ENCODE data around the gene EXOC4.

The EXOC4 gene

GRCh38 chr7:133570321-133570720, 317.4 kb downstream of the EXOC4 start:
- Histone ChIP-seq H3K27ac (ENCODE audit: extremely low read depth, low read depth, low read length) (no peak overlapping the region), H3K4me3 (ENCODE audit: low read depth, low read length) (no peak overlapping the region), H3K36me3 (ENCODE audit: control insufficient read depth in 2 of 2, insufficient read depth in 1 of 2, low read length in 2 of 2) (no peaks in the 10 kb centered on the region), H3K4me1 (ENCODE audit: control insufficient read depth, insufficient read depth, low read length) (peaks cover 9% of the 10 kb centered on the region), H3K9me3 (ENCODE audit: control insufficient read depth, insufficient read depth, low read depth, low read length) (no peaks in the 10 kb centered on the region)
- ChIA-PET POLR2A (no interaction called here), CTCF (no interaction called here)
- peak; percentile 59; the same call in 1 of the 2 replicates for TF ChIP-seq ZBTB17 (tag by site-specific recombination; IDR thresholded peaks at IDR 0.05)
- no peak for TF ChIP-seq ZNF785 (tag by site-specific recombination; IDR thresholded peaks at IDR 0.05)
- TF ChIP-seq ZNF560 (tag by site-specific recombination; IDR thresholded peaks at IDR 0.05; ENCODE audit: borderline replicate concordance) = no peak

GRCh38 chr7:133571076-133571475, 318.2 kb downstream of the EXOC4 start:
- Histone ChIP-seq H3K36me3 (ENCODE audit: control insufficient read depth in 2 of 2, insufficient read depth in 1 of 2, low read length in 2 of 2) (no peaks in the 10 kb centered on the region), H3K9me3 (ENCODE audit: control insufficient read depth, insufficient read depth, low read depth, low read length) (no peaks in the 10 kb centered on the region), H3K27ac (ENCODE audit: extremely low read depth, low read depth, low read length) (no peak overlapping the region), H3K4me1 (ENCODE audit: control insufficient read depth, insufficient read depth, low read length) (peaks cover 9% of the 10 kb centered on the region), H3K4me3 (ENCODE audit: low read depth, low read length) (no peak overlapping the region)
- ChIA-PET POLR2A (no interaction called here), CTCF (no interaction called here)
- TF ChIP-seq GFI1B (tag by site-specific recombination; IDR thresholded peaks at IDR 0.05) = no peak
- TF ChIP-seq SP7 (tag by site-specific recombination; IDR thresholded peaks at IDR 0.05) = no peak
- no peak for TF ChIP-seq ZNF785 (tag by site-specific recombination; IDR thresholded peaks at IDR 0.05)
- TF ChIP-seq ZNF530 (tag by site-specific recombination; IDR thresholded peaks at IDR 0.05; ENCODE audit: low read depth) = no peak
- no peak for TF ChIP-seq EGR2 (tag by site-specific recombination; IDR thresholded peaks at IDR 0.05; ENCODE audit: low read depth)
- no peak for TF ChIP-seq ZNF600 (tag by site-specific recombination; IDR thresholded peaks at IDR 0.05)
- TF ChIP-seq ZNF513 (tag by site-specific recombination; IDR thresholded peaks at IDR 0.05) = no peak
- no peak for TF ChIP-seq ZBTB8A (tag by site-specific recombination; IDR thresholded peaks at IDR 0.05)
- TF ChIP-seq KLF8 (tag by site-specific recombination; IDR thresholded peaks at IDR 0.05) = no peak
- no peak for TF ChIP-seq KLF10 (tag by site-specific recombination; IDR thresholded peaks at IDR 0.05)
- TF ChIP-seq BCL11B (tag by site-specific recombination; IDR thresholded peaks at IDR 0.05; ENCODE audit: low read depth) = no peak
- TF ChIP-seq ZNF280C (tag by site-specific recombination; IDR thresholded peaks at IDR 0.05) = no peak
- TF ChIP-seq ZNF837 (tag by site-specific recombination; IDR thresholded peaks at IDR 0.05) = no peak
- TF ChIP-seq ZNF433 (tag by site-specific recombination; IDR thresholded peaks at IDR 0.05; ENCODE audit: low read depth) = no peak

GRCh38 chr7:133572087-133572486, 319.2 kb downstream of the EXOC4 start:
- Histone ChIP-seq H3K4me3 (ENCODE audit: low read depth, low read length) (no peak overlapping the region), H3K27ac (ENCODE audit: extremely low read depth, low read depth, low read length) (no peak overlapping the region), H3K4me1 (ENCODE audit: control insufficient read depth, insufficient read depth, low read length) (peaks cover 9% of the 10 kb centered on the region), H3K9me3 (ENCODE audit: control insufficient read depth, insufficient read depth, low read depth, low read length) (no peaks in the 10 kb centered on the region), H3K36me3 (ENCODE audit: control insufficient read depth in 2 of 2, insufficient read depth in 1 of 2, low read length in 2 of 2) (no peaks in the 10 kb centered on the region)
- ChIA-PET CTCF (interaction anchor here (0.7 kb wide), 1 partner anchor 944 kb away, joined by 3 read pairs; no protein-coding TSS in a partner anchor), POLR2A (no interaction called here)
- TF ChIP-seq ZXDB (tag by site-specific recombination; IDR thresholded peaks at IDR 0.05) (no peak), MYNN (tag by site-specific recombination; IDR thresholded peaks at IDR 0.05; ENCODE audit: borderline replicate concordance) (no peak), ZNF513 (tag by site-specific recombination; IDR thresholded peaks at IDR 0.05) (no peak), ZNF48 (tag by site-specific recombination; IDR thresholded peaks at IDR 0.05) (no peak), ZFP3 (tag by site-specific recombination; IDR thresholded peaks at IDR 0.05; ENCODE audit: low read depth) (no peak), ZNF558 (tag by site-specific recombination; IDR thresholded peaks at IDR 0.05) (no peak), ZNF701 (tag by site-specific recombination; IDR thresholded peaks at IDR 0.05) (no peak), ZBTB11 (tag by site-specific recombination; conservative IDR thresholded peaks at IDR 0.05; ENCODE audit: low read depth) (no peak)
